Type B pancreatic cell (in vitro differentiated cells): ENCODE measurements around the gene PARP12. TPM values are rescaled to one million over a fixed set of nuclear protein-coding genes. Genes with fewer than 3 reads are reported as not detected.

Experiments used
- DNase-seq: peaks from one replicate; pipeline ENCODE4 v3.0.0; 2021; ENCODE audit warnings: mixed read lengths; ENCODE audit not compliant: unreplicated experiment; ENCODE audit errors: extremely low spot score
- H3K27ac Mint-ChIP-seq: 2 replicates; pipeline ENCODE4 v1.8.0; 2021; ENCODE audit warnings: mild to moderate bottlenecking, mixed read lengths
- H3K27me3 Mint-ChIP-seq: 2 replicates; pipeline ENCODE4 v1.8.0; 2021; ENCODE audit warnings: mixed read lengths
- H3K36me3 Mint-ChIP-seq: 2 replicates; pipeline ENCODE4 v1.8.0; 2021; ENCODE audit warnings: mixed read lengths
- H3K4me1 Mint-ChIP-seq: one replicate; pipeline ENCODE4 v1.8.0; 2021; ENCODE audit warnings: mixed read lengths; ENCODE audit not compliant: unreplicated experiment
- H3K4me3 Mint-ChIP-seq: 2 replicates; pipeline ENCODE4 v1.8.0; 2021; ENCODE audit warnings: mild to moderate bottlenecking, mixed read lengths
- H3K9me3 Mint-ChIP-seq: 2 replicates; pipeline ENCODE4 v1.8.0; 2021; ENCODE audit warnings: mixed read lengths
- total RNA-seq: library from RNA; stranded (reverse); gene quantifications from 2 replicates; pipeline ENCODE4 v1.2.1, GENCODE V29; 2021; ENCODE audit warnings: low replicate concordance
- TF ChIP-seq, protein P1 (sequence below): fragments of 200-600 bp; sonication (generic); conservative IDR thresholded peaks from 2 replicates; pipeline ENCODE4 v1.5.0; 2021; ENCODE audit warnings: antibody characterized with exemption, mild to moderate bottlenecking

Gene PARP12
- total RNA-seq, 1 donor from 2014 or later = 11.9 TPM

DNA sequence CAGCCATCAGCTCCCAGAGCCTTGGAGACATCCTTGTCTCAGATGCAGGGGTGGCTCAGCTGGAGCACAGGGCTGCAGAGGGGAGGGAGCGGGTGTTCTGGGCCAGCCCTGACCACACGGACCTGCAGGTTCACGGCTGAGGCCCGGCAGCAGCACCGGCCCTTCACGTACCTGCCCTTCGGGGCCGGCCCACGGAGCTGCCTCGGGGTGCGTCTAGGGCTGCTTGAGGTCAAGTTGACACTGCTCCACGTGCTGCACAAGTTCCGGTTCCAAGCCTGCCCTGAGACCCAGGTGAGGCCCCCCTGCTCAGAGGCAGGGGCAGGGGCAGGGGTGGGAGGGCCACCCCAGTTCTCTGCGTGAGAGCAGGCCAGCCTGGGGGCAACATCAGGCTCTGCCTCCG lies 45.2 kb downstream of the PARP12 start:
- TF ChIP-seq, protein P1, sequence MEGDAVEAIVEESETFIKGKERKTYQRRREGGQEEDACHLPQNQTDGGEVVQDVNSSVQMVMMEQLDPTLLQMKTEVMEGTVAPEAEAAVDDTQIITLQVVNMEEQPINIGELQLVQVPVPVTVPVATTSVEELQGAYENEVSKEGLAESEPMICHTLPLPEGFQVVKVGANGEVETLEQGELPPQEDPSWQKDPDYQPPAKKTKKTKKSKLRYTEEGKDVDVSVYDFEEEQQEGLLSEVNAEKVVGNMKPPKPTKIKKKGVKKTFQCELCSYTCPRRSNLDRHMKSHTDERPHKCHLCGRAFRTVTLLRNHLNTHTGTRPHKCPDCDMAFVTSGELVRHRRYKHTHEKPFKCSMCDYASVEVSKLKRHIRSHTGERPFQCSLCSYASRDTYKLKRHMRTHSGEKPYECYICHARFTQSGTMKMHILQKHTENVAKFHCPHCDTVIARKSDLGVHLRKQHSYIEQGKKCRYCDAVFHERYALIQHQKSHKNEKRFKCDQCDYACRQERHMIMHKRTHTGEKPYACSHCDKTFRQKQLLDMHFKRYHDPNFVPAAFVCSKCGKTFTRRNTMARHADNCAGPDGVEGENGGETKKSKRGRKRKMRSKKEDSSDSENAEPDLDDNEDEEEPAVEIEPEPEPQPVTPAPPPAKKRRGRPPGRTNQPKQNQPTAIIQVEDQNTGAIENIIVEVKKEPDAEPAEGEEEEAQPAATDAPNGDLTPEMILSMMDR = no peak
- Mint-ChIP-seq H3K36me3 (no peaks in the 10 kb centered on the region), H3K27ac (no peak overlapping the region), H3K9me3 (no peaks in the 10 kb centered on the region), H3K4me3 (no peak overlapping the region), H3K4me1 (no peaks in the 10 kb centered on the region), H3K27me3 (peaks cover 4% of the 10 kb centered on the region)
- no peak for DNase-seq

DNA sequence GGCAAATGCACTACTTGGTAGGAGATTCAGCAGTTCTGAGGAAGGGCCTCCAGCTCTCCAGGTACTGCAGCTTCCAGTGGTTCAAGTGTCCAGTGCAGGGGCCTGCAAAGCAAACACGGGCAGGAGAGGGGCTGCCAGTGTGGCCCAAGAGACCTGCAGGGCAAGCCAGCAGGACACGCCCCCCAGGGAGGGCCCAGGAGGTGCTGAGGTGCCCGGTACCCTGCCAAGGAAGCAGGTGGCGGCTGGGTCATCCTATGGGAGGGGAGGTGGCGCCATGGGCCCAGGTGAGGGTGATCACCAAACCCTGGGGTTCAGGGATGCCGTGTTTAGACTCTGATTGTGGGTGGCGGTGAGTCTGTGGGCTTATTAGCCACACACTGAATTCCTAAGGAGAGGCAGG lies 45.7 kb downstream of the PARP12 start:
- Mint-ChIP-seq H3K27ac (no peak overlapping the region), H3K4me3 (no peak overlapping the region), H3K27me3 (peaks cover 5% of the 10 kb centered on the region), H3K4me1 (no peaks in the 10 kb centered on the region), H3K36me3 (no peaks in the 10 kb centered on the region), H3K9me3 (no peaks in the 10 kb centered on the region)
- TF ChIP-seq, protein P1 = no peak
- no peak for DNase-seq

DNA sequence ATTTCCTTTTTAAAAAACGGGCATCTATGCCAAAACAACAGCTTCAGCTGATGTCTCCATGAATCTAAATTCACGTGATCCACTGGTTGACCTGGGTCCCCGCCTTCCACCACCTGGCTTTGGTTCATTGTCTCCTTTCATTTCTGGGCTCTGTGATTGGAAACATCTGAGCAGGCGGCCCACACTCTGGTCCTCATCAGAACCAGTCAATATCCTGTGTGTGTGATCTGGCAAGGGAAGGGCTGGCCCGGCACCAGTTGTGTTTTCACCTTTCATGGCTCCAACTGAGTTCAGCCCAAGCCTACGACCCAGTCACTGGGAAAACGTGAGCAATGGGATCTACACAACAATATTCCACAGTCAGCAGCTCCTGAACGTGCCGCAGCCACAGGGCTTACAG lies 46.2 kb downstream of the PARP12 start:
- peaks cover 7% of the 10 kb centered on the region for H3K27me3 Mint-ChIP-seq

DNA sequence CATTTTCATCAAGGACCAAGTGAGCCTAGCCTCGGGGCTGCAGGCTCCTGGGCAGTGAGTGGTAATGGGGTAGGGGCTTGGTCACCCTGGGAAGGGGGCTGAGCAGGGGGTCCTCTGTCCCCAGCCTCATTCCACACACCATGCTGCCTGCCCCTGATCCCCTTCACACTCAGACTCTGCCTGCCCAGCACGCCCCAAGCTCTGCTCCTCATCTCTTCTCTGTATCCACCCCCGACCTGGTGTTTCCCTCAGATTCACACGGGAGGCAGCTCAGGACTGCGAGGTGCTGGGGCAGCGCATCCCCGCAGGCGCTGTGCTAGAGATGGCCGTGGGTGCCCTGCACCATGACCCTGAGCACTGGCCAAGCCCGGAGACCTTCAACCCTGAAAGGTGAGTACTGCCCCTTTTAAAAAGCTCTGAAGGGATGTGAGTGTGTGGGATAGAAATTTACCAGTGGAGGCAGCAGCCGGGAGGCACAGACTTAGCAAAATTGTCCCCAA lies 47.2 kb downstream of the PARP12 start:
- no peaks in the 10 kb centered on the region for H3K9me3 Mint-ChIP-seq
- H3K27me3 Mint-ChIP-seq = peaks cover 12% of the 10 kb centered on the region
- H3K4me3 Mint-ChIP-seq = no peak overlapping the region
- no peaks in the 10 kb centered on the region for H3K36me3 Mint-ChIP-seq
- H3K27ac Mint-ChIP-seq = no peak overlapping the region
- DNase-seq = no peak
- TF ChIP-seq, protein P1 = no peak
- no peaks in the 10 kb centered on the region for H3K4me1 Mint-ChIP-seq

More for the DNA sequence above, 46.2 kb downstream of the PARP12 start:
- no peaks in the 10 kb centered on the region for H3K9me3 Mint-ChIP-seq
- H3K4me1 Mint-ChIP-seq = no peaks in the 10 kb centered on the region
- no peak overlapping the region for H3K4me3 Mint-ChIP-seq
- no peak for DNase-seq
- no peaks in the 10 kb centered on the region for H3K36me3 Mint-ChIP-seq
- no peak overlapping the region for H3K27ac Mint-ChIP-seq
- TF ChIP-seq, protein P1 = no peak

DNA sequence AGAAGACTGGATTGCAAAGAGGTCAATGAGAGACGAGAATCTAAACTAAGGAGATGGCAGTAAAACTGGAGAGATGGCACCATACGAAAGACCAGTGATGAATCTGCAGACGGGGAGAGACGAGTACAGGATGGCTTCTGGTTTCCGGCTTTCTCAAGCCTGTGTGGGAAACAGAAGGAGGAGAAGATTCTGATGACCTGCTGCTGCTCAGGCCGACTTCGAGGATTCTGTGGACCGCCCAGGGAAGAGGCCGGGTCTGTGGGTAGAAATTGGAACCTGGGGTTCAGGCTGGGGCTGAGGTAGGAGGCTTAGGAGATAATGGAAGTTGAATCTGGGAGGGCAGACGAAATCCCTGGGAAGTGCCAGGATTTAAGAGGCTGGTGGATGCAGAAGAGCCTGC lies 48.6 kb downstream of the PARP12 start:
- DNase-seq = no peak
- TF ChIP-seq, protein P1 = no peak
- Mint-ChIP-seq H3K27ac (no peak overlapping the region), H3K36me3 (no peaks in the 10 kb centered on the region), H3K4me3 (no peak overlapping the region), H3K4me1 (no peaks in the 10 kb centered on the region), H3K9me3 (no peaks in the 10 kb centered on the region), H3K27me3 (peaks cover 12% of the 10 kb centered on the region)

DNA sequence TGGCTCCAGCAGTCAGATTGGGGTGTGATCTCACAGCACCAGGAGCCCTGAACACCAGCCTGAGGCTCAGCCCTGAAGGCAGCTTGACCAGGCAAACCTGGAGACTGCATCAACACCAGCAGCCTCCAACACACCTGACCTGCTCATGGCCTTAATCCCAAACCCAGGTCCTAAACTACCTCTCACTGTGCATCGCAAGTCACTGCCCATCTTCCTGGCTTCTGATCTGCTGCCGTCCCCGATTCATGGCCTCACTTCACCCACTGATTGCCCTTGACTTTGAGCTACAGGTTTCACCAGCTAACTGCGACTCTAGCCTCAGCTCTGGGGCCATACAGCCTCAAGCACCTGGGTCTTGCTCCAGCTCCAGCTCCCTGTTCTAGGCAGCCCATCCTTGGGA lies 49.1 kb downstream of the PARP12 start:
- Mint-ChIP-seq H3K4me1 (no peaks in the 10 kb centered on the region), H3K4me3 (no peak overlapping the region), H3K36me3 (no peaks in the 10 kb centered on the region), H3K9me3 (no peaks in the 10 kb centered on the region), H3K27me3 (peaks cover 12% of the 10 kb centered on the region), H3K27ac (no peak overlapping the region)
- TF ChIP-seq, protein P1 = no peak
- no peak for DNase-seq
